Activated CD4-positive, alpha-beta T cell treated with anti-CD3 and anti-CD28 coated beads, Interleukin-2, amount 50 U/mL, for 4 hours (primary cell): ENCODE results near the gene GSS.

Source experiments
- DNase-seq, 2 experiments: peaks; one replicate each; pipeline ENCODE4 v3.0.0-alpha.2; 2020

Gene GSS

GRCh38 chr20:34955231-34956040, at the start of gene GSS, which contains the start of gene MYH7B:
Gene GSS, minus strand, starts transcription at chr20:34955806. Its CDS starts 3,954 bp downstream, at chr20:34951852.
Gene MYH7B, plus strand, starts transcription at chr20:34955868. Its CDS starts 22,138 bp downstream, at chr20:34978006.
- DNase-seq: peak; percentile 94 to 97

DNA sequence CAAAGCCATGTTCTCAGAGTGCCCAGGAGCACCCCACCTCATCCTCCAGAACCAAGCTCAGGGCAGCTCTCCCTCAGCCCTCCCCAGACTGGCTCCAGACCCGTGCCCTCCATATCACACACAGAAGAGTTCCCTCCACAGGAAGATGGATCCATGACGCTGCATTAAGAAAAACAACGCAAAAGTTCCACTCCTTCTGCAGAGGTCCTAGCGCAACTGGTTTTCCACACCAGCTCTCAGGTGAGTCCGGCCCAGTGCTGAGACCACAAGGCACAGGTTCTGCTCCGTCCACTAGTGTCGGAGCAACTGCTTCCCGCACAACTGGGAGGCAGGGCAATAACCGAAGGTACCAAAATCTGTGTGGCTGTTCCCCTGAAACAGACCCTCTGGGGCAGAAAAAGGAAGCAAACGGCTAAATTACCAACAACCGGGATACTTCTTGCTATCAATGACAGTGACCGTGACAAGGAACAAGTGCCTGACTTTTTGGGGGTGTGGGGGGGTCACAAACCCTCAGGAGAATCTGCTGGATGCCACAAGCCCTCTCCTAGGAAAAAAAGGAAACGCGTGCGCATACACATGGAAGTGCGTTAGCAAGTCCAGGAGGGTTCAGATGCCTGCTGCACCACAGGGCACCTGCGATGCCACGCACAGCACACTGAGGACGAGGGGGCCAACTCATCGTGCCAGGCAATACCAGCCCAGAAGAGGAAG, 49.3 kb upstream of the GSS start:
- DNase-seq: no peak

GRCh38 chr20:35004051-35004725, 48.6 kb upstream of the GSS start:
- DNase-seq: no peak

DNA sequence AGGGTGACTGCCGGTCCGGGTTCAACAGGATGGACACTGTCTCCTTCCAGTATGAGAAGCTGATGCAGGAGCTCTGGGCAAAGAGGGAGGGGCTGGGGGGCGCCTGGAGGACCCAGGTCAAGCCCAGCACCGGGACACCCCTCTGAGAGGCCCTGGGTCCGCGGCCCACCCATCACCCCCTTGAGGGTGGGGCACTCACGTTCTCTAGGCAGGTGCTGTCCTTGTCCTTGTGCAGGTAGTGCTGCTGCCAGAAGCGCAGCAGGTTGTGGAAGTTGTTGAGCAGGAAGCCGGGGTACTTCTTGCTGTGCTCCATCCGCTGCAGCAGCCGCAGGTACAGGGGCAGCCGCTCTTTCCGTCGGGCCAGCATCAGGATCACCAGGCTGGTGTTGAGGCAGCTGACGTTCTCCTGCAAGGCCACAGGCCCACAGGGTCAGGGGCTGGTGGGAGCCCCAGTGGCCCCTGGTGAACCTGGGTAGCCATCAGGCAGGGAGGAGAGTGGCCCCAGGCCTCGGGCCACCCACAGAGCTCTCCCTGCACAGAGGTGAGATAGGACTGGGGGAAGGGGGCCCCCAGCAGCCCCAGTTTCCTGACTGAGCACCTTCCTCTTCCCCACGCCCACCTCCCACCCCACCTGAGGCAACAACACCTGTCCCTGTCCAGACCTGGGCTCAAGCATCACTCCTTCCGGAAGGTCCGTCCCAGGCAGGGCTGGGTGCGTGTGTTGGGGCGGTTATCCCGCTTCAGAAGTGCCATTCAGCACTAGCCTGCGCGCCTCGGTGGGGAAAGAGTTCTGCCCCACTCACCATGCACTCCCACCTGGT, 47.8 kb upstream of the GSS start:
- DNase-seq: no peak

DNA sequence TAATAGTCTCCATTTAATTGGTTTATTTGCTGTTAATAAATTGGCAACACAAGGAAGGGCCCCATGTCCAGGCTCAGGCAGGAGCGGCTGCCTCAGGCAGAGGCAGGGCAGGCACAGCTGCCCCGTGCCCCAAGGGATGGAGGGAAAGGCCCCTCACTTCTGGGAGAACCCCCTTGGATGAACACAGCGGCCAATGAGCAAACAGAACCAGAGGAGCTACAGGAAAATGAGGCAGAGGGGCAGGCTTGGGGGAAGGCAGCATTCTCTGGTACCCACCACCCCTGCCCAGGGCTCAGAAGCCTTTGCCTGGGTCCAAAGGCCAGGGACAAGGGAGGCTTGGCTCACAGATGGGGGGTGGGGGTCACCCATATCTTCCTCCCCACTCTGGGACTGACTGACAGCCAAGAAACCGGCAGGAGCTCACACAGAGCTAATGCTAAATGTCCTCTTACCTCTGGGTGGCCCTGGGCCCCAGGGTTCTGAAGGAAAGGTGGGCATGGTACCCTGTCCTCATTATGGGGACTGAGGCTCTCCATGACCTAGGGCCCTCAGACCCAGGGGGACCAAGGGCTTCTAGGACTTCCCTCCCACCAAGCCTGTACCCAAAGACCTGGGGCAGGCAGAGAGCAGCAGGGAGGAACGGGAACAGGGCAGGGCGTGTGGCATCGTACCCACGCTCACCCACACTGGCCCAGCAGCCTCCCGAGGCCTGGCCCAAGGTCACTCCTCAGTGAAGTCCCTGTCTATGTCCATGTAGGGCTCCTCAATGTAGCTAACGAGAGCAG, 47.0 kb upstream of the GSS start:
- DNase-seq: no peak

DNA sequence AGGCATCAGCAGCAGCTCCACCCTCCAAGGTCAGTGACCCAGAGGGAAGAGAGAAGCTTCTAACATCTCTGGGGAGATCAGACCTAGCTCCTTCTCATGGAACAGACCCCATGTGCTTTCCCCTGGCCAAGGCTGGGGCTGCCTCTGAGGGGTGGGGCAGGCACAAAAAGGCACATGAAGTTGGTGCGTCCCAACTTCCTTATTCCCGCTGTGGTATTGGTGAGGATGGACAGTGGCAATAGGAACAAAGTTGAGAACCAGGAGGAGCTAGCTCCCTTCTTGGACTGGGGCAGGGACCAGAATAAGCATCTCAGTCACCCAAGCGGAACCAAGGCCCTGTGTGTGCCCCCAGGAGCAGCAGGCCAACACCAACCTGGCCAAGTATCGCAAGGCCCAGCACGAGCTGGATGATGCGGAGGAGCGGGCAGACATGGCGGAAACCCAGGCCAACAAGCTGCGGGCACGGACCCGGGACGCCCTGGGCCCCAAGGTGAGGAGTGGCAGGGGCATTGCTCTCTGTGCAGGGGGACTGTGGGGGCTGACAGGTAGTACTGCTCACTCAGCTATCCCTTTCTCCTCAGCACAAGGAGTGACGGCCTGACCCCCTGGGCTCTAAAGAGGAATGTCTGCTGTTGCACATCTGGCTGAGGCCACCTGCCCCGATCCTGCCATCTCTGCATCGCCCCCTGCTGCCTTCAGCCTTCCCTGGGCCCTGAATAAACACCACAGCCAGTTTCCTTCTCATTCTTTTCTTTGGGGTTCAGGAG, 46.2 kb upstream of the GSS start:
- no peak for DNase-seq

DNA sequence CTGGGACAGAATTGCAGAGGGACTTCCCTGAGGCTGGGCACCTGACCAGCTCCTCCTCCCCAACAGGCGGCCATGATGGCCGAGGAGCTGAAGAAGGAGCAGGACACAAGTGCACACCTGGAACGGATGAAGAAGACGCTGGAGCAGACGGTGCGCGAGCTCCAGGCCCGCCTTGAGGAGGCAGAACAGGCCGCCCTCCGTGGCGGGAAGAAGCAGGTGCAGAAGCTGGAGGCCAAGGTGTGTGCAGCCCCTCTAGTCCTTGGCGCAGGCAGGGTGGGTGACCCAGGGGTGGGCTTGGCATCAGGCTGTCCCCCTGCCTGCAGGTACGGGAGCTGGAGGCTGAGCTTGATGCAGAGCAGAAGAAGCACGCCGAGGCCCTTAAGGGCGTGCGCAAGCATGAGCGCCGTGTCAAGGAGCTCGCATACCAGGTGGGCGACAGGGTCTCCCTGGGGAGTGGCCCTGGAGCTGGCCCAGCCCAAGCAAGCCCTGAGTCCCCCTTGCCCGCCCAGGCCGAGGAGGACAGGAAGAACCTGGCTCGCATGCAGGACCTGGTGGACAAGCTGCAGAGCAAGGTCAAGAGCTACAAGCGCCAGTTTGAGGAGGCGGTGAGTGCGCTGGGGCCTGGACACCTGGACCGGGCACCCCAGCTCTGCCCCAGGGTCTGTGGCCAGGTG, 45.5 kb upstream of the GSS start:
- no peak for DNase-seq

DNA sequence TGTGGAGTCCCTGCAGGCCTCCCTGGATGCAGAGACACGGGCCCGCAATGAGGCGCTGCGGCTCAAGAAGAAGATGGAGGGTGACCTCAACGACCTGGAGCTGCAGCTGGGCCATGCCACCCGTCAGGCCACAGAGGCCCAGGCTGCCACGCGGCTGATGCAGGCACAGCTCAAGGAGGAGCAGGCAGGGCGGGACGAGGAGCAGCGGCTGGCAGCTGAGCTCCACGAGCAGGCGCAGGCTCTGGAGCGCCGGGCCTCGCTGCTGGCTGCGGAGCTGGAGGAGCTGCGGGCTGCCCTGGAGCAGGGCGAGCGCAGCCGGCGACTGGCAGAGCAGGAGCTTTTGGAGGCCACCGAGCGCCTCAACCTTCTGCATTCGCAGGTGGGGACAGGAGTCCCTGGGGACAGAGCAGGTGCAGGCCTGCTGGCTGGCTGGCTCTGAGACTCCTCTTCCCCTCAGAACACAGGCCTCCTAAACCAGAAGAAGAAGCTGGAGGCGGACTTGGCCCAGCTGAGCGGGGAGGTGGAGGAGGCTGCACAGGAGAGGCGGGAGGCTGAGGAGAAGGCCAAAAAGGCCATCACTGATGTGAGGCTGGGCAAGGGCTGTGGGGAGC, 44.8 kb upstream of the GSS start:
- no peak for DNase-seq

- DNase-seq: no peak
These were observed 44.2 kb upstream of the GSS start for GRCh38 chr20:34999782-35000181.

GRCh38 chr20:34999021-34999451, 43.4 kb upstream of the GSS start:
- no peak for DNase-seq

GRCh38 chr20:34998331-34998950, 42.8 kb upstream of the GSS start:
- no peak for DNase-seq

DNA sequence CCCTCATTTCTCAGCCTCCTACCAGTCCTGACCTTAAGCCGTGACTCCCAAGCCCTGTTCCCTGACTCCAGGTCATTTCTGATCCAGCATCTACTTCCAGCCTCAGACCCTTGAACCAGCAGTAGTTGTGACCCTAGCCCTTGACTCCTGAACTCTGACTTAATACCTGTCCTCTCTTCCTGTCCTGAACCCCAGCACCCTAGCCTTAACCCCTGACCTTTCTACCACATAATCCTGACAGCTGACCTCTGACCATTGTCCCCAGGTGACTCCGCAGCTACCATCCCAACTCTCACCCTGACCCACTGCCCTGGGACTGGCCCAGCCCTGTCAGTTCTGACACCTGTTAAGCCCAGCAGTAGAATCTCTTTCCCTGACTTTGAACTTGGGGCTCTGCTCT, 42.2 kb upstream of the GSS start:
- no peak for DNase-seq

GRCh38 chr20:34997131-34997561, 41.5 kb upstream of the GSS start:
- DNase-seq: no peak

DNA sequence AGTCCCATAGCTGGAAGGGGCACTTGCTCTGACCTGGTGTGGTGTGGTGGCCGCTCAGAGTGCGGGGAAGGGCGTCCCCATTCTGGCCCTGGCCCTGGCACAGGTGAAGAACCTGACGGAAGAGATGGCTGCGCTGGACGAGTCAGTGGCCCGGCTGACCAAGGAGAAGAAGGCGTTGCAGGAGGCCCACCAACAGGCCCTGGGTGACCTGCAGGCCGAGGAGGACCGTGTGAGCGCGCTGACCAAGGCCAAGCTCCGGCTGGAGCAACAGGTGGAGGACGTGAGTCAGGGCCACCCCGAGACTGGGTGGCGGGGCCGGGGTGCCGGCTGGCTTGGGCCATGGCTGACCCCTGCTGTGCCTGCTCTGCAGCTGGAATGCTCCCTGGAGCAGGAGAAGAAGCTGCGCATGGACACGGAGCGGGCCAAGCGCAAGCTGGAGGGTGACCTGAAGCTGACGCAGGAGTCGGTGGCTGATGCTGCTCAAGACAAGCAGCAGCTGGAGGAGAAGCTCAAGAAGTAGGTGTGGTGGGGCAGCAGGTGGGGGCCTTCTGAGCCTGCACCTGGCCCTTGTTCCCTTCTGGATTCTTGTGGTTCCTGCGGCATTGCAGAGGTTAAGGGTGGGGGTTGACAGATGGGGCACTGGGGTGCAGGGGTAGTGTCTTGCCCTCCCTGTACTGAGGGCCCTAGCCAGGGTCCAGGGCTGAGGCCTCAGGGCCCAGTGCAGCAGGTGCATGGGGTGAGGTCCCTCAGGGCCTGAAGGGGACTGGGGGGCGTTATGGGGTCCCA, 40.8 kb upstream of the GSS start:
- no peak for DNase-seq

DNA sequence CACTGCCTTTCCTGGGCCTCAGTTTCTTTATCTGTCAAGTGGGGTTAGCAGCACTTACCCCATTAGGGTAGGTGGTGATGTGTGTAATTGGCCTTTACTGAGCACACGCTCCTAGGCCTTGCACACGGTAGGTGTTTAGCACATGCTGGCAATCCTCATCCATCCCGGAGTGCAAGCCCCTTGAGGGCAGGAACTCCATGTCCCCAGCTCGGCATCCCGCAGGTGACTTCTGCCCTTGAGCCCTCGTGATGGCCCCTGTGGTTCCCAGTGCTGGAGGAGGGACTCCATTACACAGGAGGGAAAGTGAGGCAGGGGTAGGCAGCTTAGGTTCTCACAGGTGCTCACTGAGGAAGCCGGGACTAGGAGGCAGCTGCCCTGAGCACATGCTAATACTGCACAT, 40.1 kb upstream of the GSS start:
- DNase-seq: no peak

DNA sequence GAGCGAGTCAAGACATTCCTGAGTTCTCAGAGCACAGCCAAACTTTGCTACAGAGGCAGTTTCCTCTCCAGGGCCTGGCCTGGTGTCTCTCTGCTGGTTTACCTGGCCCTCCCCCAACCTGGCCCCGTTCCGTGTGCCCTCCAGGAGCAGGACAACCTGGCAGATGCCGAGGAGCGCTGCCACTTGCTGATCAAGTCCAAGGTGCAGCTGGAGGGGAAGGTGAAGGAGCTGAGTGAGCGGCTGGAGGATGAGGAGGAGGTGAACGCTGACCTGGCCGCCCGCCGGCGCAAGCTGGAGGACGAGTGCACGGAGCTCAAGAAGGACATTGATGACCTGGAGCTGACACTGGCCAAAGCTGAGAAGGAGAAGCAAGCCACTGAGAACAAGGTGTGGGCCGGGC, 39.6 kb upstream of the GSS start:
- no peak for DNase-seq

- no peak for DNase-seq
These were observed 39.0 kb upstream of the GSS start for GRCh38 chr20:34994509-34995131.

DNA sequence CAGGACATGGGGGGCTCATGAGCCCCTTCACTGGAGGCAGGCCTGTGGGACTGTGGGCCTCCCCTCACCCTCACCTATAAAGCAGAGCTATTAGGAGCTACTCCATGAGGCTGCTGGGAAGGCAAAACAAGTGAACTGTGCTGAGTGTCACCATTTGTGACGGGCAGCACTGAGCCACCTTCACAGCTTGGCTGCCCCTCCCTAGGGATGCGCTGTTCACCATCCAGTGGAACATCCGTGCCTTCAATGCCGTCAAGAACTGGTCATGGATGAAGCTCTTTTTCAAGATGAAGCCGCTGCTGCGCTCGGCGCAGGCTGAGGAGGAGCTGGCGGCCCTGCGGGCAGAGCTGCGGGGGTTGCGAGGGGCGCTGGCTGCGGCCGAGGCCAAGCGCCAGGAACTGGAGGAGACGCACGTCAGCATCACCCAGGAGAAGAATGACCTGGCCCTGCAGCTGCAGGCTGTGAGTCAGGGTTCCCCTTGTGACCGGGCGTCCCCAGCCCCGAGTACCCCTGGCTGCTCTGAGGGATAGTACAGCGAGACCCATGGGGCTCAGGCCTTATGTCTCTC, 38.4 kb upstream of the GSS start:
- no peak for DNase-seq
